ENCODE measurements around the gene ANGPTL1.

DNA sequence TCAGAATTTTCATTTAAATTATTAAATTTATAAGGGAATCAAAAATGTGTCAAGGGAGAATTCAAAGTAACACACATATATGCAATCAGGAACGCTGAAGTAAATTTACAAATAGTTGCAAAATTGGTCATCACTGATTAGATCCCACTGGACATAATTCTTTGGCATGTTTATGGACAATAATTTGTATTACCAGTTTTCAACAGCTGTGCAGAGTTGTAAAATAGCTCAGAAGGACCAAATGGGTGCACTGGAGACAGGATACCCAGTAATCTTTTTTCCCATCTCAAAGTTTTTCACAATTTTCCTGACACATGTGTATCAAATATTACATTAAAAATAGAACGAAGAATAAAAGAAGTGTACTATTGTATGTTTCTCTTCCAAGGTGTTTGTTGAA lies 4.1 kb upstream of the ANGPTL1 start:
- TF ChIP-seq, protein P1, sequence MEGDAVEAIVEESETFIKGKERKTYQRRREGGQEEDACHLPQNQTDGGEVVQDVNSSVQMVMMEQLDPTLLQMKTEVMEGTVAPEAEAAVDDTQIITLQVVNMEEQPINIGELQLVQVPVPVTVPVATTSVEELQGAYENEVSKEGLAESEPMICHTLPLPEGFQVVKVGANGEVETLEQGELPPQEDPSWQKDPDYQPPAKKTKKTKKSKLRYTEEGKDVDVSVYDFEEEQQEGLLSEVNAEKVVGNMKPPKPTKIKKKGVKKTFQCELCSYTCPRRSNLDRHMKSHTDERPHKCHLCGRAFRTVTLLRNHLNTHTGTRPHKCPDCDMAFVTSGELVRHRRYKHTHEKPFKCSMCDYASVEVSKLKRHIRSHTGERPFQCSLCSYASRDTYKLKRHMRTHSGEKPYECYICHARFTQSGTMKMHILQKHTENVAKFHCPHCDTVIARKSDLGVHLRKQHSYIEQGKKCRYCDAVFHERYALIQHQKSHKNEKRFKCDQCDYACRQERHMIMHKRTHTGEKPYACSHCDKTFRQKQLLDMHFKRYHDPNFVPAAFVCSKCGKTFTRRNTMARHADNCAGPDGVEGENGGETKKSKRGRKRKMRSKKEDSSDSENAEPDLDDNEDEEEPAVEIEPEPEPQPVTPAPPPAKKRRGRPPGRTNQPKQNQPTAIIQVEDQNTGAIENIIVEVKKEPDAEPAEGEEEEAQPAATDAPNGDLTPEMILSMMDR (IDR thresholded peaks at IDR 0.05; ENCODE audit: low read depth, low read length), result no peak
- no peak for TF ChIP-seq POLR2A (IDR thresholded peaks at IDR 0.05; ENCODE audit: extremely low read depth, insufficient read length)
- TF ChIP-seq, protein P2, sequence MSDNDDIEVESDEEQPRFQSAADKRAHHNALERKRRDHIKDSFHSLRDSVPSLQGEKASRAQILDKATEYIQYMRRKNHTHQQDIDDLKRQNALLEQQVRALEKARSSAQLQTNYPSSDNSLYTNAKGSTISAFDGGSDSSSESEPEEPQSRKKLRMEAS (IDR thresholded peaks at IDR 0.05; ENCODE audit: low read depth, low read length), result no peak
- no peak for TF ChIP-seq MYC (IDR thresholded peaks at IDR 0.05; ENCODE audit: low read depth, low read length)
